HCT116 (cell line): ENCODE data around the gene MXRA8. TPM values are rescaled to one million over a fixed set of nuclear protein-coding genes. Genes with fewer than 3 reads are reported as not detected.
A peak's percentile ranks its signal among the peaks of the same experiment; 100 is the strongest.

ENCODE experiments used
- ATAC-seq: fragments of 200-7000 bp; cut with Tn5 transposase; 2 replicates; pipeline ENCODE4 v1.9.1; 2020; ENCODE audit warnings: mild to moderate bottlenecking, moderate library complexity
- BruUV-seq: library from RNA; stranded (reverse); fragments of 400-500 nt; replicated peaks from 2 replicates; lab custom pipeline; 2021; lab: Mats Ljungman, UMichigan
- CTCF ChIA-PET: fragments of 300-600 bp; sonication (Branson Sonifier 250); formaldehyde crosslinking; loops from one replicate; lab custom pipeline; 2021; ENCODE audit warnings: antibody characterized with exemption; lab: Charles Lee
- POLR2A ChIA-PET: fragments of 300-600, 350-600 bp; sonication (Branson Sonifier 250); formaldehyde crosslinking; loops from one replicate; lab custom pipeline; 2021; ENCODE audit warnings: antibody characterized with exemption; lab: Charles Lee
- RAD21 ChIA-PET, 2 experiments: fragments of 300-600 bp; sonication (Branson Sonifier 250); formaldehyde crosslinking; loops; one replicate each; lab custom pipeline; 2023; ENCODE audit warnings: low total read pairs in 2 of 2; ENCODE audit not compliant: uncharacterized antibody in 2 of 2, unreplicated experiment in 2 of 2, low non-redundant PET in 1 of 2; lab: Charles Lee
- DNase-seq: peaks from one replicate; pipeline ENCODE4 v3.0.0-alpha.2; 2010; ENCODE audit warnings: low read depth, low spot score
- H2AFZ ChIP-seq: fragments of 200-600 bp; shearing (Covaris generic), sonication (generic); 2 replicates; pipeline ENCODE4 v1.6.1; 2017; ENCODE audit warnings: low read depth, mixed run types, mixed read lengths, antibody characterized with exemption, low read length; ENCODE audit not compliant: poor library complexity, severe bottlenecking
- H3K27ac ChIP-seq: 2 replicates; pipeline ENCODE4 v1.5.1; 2012; ENCODE audit warnings: low read depth, low read length
- H3K27me3 ChIP-seq: fragments of 200-600 bp; sonication (generic); 2 replicates; pipeline ENCODE4 v1.6.1; 2016; ENCODE audit warnings: mixed run types, low read length, mixed read lengths; ENCODE audit not compliant: insufficient read depth
- H3K36me3 ChIP-seq, 2 experiments: fragments of 200-500 bp in 1 of 2; fragments of 200-600 bp in 1 of 2; sonication (Bioruptor generic) in 1 of 2; sonication (generic) in 1 of 2; 2 replicates each; pipeline versions ENCODE4 v1.5.1 to v1.6.1; 2014 to 2016; ENCODE audit warnings: low read length in 2 of 2, inconsistent platforms in 1 of 2, mixed read lengths in 1 of 2, mixed run types in 1 of 2; ENCODE audit not compliant: insufficient read depth in 2 of 2, control insufficient read depth in 1 of 2
- H3K4me1 ChIP-seq, 2 experiments: fragments of 200-600 bp in 1 of 2; sonication (generic) in 1 of 2; 2 replicates each; pipeline versions ENCODE4 v1.5.1 to v1.6.1; 2012 to 2017; ENCODE audit warnings: low read length in 2 of 2, inconsistent platforms in 1 of 2, mild to moderate bottlenecking in 1 of 2, mixed read lengths in 1 of 2, mixed run types in 1 of 2, moderate library complexity in 1 of 2; ENCODE audit not compliant: insufficient read depth in 2 of 2, control insufficient read depth in 1 of 2
- H3K4me2 ChIP-seq: fragments of 200-600 bp; sonication (generic); 2 replicates; pipeline ENCODE4 v1.6.1; 2017; ENCODE audit warnings: mixed run types, low read length, mixed read lengths
- H3K4me3 ChIP-seq, 2 experiments: fragments of 200-600 bp in 1 of 2; sonication (generic) in 1 of 2; replicated peaks in 1 of 2; 2 replicates each; pipeline ENCODE4 v1.5.1; 2011 to 2016; ENCODE audit warnings: low read length in 2 of 2, control low read depth in 1 of 2, low read depth in 1 of 2, mild to moderate bottlenecking in 1 of 2, mixed read lengths in 1 of 2, mixed run types in 1 of 2
- H3K79me2 ChIP-seq: fragments of 200-600 bp; sonication (generic); 2 replicates; pipeline ENCODE4 v1.6.1; 2017; ENCODE audit warnings: mild to moderate bottlenecking, mixed run types, low read length, moderate library complexity, mixed read lengths; ENCODE audit not compliant: insufficient read depth
- H3K9ac ChIP-seq: fragments of 200-600 bp; sonication (generic); 2 replicates; pipeline ENCODE4 v1.6.1; 2016; ENCODE audit warnings: low read length, mixed read lengths
- H3K9me2 ChIP-seq: fragments of 200-600 bp; sonication (generic), shearing (Covaris generic); 2 replicates; pipeline ENCODE4 v1.6.1; 2017; ENCODE audit warnings: mixed run types, mild to moderate bottlenecking, moderate library complexity; ENCODE audit not compliant: insufficient read depth
- H3K9me3 ChIP-seq, 2 experiments: fragments of 200-500 bp in 1 of 2; fragments of 200-600 bp in 1 of 2; sonication (Bioruptor generic) in 1 of 2; sonication (generic) in 1 of 2; 2 replicates each; pipeline ENCODE4 v1.6.1; 2014 to 2017; ENCODE audit warnings: low read length in 2 of 2, mixed read lengths in 2 of 2, inconsistent platforms in 1 of 2, low read depth in 1 of 2, mild to moderate bottlenecking in 1 of 2, mixed run types in 1 of 2, moderate library complexity in 1 of 2; ENCODE audit not compliant: control insufficient read depth in 1 of 2, insufficient read depth in 1 of 2
- H4K20me1 ChIP-seq: fragments of 200-600 bp; sonication (generic), shearing (Covaris generic); 2 replicates; pipeline ENCODE4 v1.6.1; 2017; ENCODE audit warnings: mixed run types, mild to moderate bottlenecking, moderate library complexity; ENCODE audit not compliant: insufficient read depth
- CBX3 ChIP-seq: IDR thresholded peaks from 2 replicates; pipeline ENCODE4 v1.6.1; 2012; ENCODE audit warnings: low read depth
- POLR2A ChIP-seq: IDR thresholded peaks from 2 replicates; pipeline ENCODE4 v1.7.0; 2011; ENCODE audit warnings: borderline replicate concordance; ENCODE audit not compliant: insufficient read depth, insufficient read length; ENCODE audit errors: extremely low read depth
- POLR2AphosphoS5 ChIP-seq: IDR thresholded peaks from 2 replicates; pipeline ENCODE4 v1.6.1; 2011; ENCODE audit warnings: mild to moderate bottlenecking, low read depth, low read length, moderate library complexity
- RAD21 ChIP-seq: IDR thresholded peaks from 2 replicates; pipeline ENCODE4 v1.6.1; 2012; ENCODE audit warnings: low read depth, mild to moderate bottlenecking
- TCF7L2 ChIP-seq: IDR thresholded peaks from 2 replicates; pipeline ENCODE4 v1.7.0; 2011; ENCODE audit warnings: borderline replicate concordance, inconsistent platforms; ENCODE audit not compliant: insufficient read depth, insufficient read length; ENCODE audit errors: extremely low read depth
- YY1 ChIP-seq: IDR thresholded peaks from 2 replicates; pipeline ENCODE4 v1.6.1; 2011; ENCODE audit warnings: low read length, low read depth, moderate library complexity, mild to moderate bottlenecking; ENCODE audit not compliant: insufficient replicate concordance; ENCODE audit errors: extremely low read depth
- ZFX ChIP-seq: fragments of 450-650 bp; IDR thresholded peaks from 2 replicates; pipeline ENCODE4 v1.6.1; 2017
- intact Hi-C: fragments of 100-400 bp; cut with micrococcal nuclease; formaldehyde crosslinking; loops from 2 replicates; pipeline ENCODE4 v1.10.0; 2022
- total RNA-seq: library from RNA; stranded (reverse); gene quantifications from one replicate; pipeline ENCODE4 v1.2.1, GENCODE V29; 2021; ENCODE audit not compliant: unreplicated experiment

MXRA8 gene
- total RNA-seq, 1 experiment from 2014 or later = 0.74 TPM

DNA sequence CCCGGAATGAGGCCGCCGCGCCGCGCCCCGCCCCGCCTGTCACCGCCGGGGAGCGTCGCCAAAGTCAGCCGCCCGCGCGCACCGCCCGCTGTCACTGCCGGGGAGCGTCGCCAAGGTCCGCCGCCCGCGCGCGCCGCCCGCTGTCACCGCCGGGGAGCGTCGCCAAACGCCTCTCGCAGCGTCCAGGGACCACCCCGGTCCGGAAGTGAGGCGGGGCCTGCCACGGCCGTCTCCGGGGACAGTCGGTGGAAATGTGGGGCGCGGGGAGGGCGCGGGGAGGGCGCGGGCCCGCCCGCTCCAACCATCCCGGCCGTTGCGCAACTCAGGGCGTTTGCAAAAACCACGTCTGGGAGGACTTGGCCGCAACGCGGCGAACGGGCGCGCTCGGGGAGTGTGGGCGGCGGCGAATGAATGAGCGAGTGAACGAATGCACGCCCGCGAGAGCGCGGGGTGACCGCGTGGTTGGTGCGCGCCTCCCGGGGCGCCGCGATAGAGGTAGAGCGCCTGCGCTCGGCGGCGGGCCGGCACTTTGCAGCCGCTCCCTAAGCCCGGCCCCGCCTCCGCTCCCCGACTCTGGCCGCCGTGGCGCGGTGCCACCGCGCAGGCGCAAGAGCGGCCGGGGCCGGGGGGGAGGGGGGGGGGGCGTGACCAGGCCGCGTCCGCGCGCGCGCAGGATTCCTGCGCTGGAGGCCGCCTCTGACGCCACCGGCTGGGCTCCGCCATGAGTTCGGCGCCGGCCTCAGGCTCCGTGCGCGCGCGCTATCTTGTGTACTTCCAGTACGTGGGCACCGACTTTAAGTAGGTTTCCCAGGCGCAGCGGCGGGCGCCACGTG is 50.2 kb downstream of the MXRA8 start, which contains the start of the genes ACAP3 and PUSL1:
Gene ACAP3 (minus strand): TSS at position 8 of the 833 bp plus-strand sequence. CDS start 115 bp downstream, outside the sequence.
Gene PUSL1 (plus strand): TSS at position 675 of the 833 bp plus-strand sequence. CDS start 47 bp downstream, at position 722.
- no TSS peak for BruUV-seq
- H3K36me3 ChIP-seq = peaks cover 5 to 21% of the 10 kb centered on the region in 2 experiments; a peak in 3 of 4 replicates
- H2AFZ ChIP-seq = no peak within 1 kb of the TSS
- CTCF ChIA-PET = no interaction called here
- H3K4me3 ChIP-seq = peak within 1 kb of the TSS; percentile 60 to 86
- H3K4me2 ChIP-seq = peak within 1 kb of the TSS; percentile 99
- RAD21 ChIA-PET = no interaction called here
- DNase-seq = peak; percentile 83
- H3K9me3 ChIP-seq = no peaks in the 10 kb centered on the region
- peaks cover 36 to 55% of the 10 kb centered on the region in 2 experiments for H3K4me1 ChIP-seq
- H3K9ac ChIP-seq = peak within 1 kb of the TSS; percentile 94
- TF ChIP-seq POLR2AphosphoS5 (peak; percentile 66), RAD21 (no peak), YY1 (peak; percentile 62), TCF7L2 (peak; percentile 49)
- H3K79me2 ChIP-seq = peaks cover 51% of the 10 kb centered on the region
- H3K27me3 ChIP-seq = no peaks in the 10 kb centered on the region
- peak within 1 kb of the TSS; percentile 99 for H3K27ac ChIP-seq
- peak; percentile 53 for ATAC-seq
- intact Hi-C loops = loop anchor here (5.0 kb wide), 1 partner anchor 39 kb away; the partner anchor contains the start of gene DVL1
- H4K20me1 ChIP-seq = peaks cover 3% of the 10 kb centered on the region; the same call in 1 of the 2 replicates
- no peaks in the 10 kb centered on the region for H3K9me2 ChIP-seq
- POLR2A ChIA-PET = no interaction called here

GRCh38 chr1:1307261-1307922 is 51.0 kb downstream of the MXRA8 start:
- Histone ChIP-seq H3K79me2 (peaks cover 44% of the 10 kb centered on the region), H3K4me1 (peaks cover 36 to 60% of the 10 kb centered on the region in 2 experiments), H3K27ac (peak overlapping the region; percentile 99), H3K4me3 (peak overlapping the region; percentile 60 to 86), H2AFZ (no peak overlapping the region), H3K36me3 (peaks cover 5 to 14% of the 10 kb centered on the region in 2 experiments; a peak in 3 of 4 replicates), H3K4me2 (peak overlapping the region; percentile 99), H3K9ac (peak overlapping the region; percentile 79), H3K9me2 (no peaks in the 10 kb centered on the region), H3K9me3 (no peaks in the 10 kb centered on the region), H4K20me1 (peaks cover 3% of the 10 kb centered on the region; the same call in 1 of the 2 replicates), H3K27me3 (no peaks in the 10 kb centered on the region)
- ChIA-PET RAD21 (no interaction called here), POLR2A (no interaction called here), CTCF (no interaction called here)
- no TSS peak for BruUV-seq
- intact Hi-C loops = loop anchor here (5.0 kb wide), 1 partner anchor 40 kb away; the partner anchor contains the start of gene DVL1
- TF ChIP-seq POLR2A (no peak), ZFX (peak; percentile 45; the same call in 1 of the 2 replicates), CBX3 (no peak), TCF7L2 (no peak)
- DNase-seq (no peak), ATAC-seq (peak; percentile 11)
